ENCODE results near the gene TFDP1. TPM values are rescaled to one million over a fixed set of nuclear protein-coding genes. Genes with fewer than 3 reads are reported as not detected.
A peak's percentile ranks its signal among the peaks of the same experiment; 100 is the strongest.

Gene TFDP1
- total RNA-seq, 1 donor from 2014 or later = 82.2 TPM

DNA sequence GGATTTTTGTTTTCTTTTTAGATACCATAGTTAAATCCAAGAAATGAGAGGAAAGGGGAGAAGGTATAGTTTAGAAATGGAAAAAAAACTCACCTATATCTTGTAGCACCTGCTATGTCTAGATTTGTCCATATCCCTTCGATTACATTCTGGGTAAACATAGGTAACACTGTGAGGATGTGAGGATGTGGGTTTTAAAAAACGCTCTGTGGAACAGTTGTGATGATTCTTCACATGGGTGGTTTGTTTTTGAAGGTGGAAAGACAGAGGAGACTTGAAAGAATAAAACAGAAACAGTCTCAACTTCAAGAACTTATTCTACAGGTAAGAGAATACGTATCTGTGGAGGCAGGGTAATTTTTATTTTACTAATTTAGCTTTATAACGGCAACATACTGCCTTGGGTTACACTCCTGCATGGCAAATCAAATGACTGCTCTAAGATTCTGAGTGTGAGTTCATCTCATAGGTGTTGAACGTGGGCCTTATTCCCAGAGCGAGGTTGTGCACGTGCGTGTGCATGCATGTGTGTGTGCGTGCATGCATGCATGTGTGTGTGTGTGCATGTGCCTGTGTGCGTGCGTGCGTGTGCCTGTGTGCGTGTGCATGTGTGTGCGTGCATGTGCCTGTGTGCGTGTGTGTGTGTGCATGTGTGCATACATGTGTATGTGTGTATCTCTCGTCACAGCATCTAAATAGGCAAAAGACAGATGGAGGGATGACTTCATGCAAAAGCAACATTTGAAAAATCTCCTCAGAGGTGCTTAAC lies 49.9 kb downstream of the TFDP1 start:
- ATAC-seq = no peak

DNA sequence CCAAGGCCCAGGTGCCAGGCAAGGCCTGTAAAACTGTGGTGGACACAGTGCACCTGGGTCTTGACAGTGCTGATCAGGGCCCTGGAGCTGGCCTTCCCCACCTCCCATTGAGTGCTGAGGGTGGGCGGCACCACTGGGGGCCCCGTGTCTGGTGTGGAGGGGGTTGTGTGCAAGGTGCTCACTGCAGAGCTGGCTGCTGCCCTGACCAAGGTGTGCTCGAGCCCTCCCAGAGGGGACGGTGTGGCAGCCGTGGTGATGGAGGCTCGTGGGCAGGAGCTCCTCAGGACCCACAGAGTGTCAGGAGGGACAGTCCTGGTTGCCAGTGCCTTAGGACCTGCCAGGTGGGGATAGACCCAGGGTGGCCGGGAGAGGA lies 50.5 kb downstream of the TFDP1 start:
- ATAC-seq = no peak

DNA sequence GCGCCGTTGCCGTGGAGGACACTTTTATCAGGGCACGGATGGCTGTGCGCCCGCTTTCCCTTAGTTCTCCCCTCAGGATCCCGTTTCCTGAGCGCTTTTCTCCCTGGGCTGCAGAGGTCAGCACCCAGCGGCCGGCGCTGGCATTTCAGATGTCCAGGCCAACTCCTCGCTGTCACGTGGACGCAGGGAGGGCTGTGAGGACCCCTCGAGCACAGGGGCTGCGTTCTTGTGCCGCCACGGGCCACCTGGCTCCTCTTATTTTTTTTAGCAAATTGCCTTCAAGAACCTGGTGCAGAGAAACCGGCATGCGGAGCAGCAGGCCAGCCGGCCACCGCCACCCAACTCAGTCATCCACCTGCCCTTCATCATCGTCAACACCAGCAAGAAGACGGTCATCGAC lies 51.2 kb downstream of the TFDP1 start:
- no peak for ATAC-seq

DNA sequence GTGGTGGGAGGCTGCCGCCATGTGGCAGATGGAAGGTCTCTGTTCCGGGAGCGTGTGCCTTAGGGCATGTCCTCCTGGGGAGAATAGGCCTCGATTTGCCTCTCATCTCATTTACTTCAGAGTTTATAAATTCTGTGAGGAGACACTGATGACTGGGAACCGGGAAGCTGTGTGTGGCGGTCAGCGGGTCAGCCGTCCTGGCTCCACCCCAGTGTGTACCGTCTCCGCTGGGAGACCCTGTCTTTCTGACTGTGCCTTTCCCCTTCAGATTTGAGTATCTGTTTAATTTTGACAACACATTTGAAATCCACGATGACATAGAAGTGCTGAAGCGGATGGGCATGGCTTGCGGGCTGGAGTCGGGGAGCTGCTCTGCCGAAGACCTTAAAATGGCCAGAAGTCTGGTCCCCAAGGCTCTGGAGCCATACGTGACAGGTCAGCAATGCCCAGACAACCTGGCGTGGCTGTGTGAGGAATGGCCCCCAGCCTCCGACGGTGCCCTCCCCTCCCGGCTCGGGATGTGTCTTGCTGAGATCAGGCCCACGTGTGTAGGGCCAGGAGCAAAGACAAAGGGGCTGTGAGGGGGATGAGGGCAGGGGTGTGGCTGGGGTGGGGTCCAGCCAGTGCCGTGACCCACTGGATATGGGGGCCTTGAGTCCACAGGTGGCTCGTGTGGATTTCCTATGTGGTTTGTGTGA lies 51.9 kb downstream of the TFDP1 start:
- ATAC-seq = no peak

DNA sequence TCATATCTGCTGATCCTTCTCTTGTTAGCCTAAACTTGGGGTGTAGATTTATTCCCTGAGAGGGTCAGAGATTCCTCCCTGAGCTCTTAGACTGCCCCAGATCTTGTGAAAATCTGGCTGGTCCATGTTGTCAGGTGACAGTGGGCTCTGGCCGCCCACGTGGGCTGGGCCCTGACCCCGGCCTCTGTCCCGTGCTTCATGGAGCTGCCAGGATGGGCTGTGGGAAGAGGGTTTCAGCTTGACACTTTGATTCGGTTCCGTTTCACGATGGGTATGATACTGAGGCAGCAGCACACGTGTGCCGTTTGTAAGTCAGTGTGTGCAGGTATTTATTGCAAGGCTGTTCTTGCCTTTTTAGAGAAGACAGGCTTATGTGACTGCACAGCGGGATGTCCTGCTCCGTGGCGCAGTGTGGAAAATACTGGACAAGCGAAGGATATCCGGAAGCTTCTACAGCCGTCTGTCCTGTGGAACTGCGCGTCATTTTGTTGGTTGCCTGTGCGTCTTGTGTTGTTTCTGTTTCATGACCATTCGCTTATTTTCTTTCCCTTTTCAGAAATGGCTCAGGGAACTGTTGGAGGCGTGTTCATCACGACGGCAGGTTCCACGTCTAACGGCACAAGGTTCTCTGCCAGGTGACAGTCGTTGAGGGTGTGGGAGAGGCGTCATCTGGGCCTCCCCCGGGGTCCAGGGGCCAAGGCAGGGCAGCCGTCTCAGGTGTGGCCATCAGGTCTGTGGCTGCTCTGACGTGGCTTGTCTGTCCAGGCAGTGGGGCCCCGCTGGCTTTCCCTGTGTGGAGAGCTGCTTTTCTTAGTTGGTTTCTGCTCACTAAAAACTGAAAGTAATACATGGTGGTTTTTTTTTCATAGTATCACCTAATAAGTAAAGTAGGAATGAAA lies 53.0 kb downstream of the TFDP1 start:
- ATAC-seq = no peak

DNA sequence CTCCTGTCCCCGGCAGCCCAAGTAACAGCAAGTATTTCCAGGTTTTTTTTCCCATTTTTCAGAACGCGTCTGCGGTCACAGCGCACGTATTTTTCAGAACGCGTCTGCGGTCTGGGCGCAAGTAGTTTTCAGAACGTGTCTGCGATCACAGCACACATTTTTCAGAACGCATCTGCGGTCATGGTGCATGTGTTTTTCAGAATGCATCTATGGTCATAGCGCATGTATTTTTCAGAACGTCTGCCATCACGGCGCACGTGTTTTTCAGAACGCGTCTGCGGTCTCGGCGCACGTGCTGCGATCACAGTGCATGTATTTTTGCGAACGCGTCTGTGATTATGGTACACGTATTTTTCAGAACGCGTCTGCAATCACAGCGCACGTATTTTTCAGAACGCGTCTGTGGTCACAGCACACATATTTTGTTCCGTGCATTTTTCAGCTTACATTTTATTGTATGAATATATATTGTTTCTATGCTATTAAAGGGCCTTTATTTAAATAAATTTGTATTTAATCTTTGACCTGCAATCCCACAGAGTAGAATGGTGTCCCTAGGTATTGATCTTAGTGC lies 53.7 kb downstream of the TFDP1 start:
- ATAC-seq = no peak

DNA sequence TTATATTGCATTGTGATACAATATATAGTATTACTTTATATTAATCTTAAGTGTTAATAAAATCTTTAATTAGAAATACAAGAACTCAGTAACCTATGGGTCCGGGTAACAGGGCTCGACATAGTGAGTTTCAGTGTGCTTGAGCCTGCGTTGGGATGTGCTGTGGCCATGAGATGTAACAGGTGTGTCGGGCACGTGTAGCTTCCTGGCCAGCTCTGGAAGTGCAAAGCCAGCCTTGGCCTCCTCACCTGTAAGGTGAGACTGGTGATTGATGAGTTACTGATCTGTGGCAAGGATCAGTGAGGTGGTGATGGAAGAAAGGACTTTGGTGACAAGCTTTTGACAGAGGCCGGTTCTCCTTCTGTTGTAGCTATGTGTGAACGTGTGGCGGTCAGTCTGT lies 54.3 kb downstream of the TFDP1 start:
- no peak for ATAC-seq

DNA sequence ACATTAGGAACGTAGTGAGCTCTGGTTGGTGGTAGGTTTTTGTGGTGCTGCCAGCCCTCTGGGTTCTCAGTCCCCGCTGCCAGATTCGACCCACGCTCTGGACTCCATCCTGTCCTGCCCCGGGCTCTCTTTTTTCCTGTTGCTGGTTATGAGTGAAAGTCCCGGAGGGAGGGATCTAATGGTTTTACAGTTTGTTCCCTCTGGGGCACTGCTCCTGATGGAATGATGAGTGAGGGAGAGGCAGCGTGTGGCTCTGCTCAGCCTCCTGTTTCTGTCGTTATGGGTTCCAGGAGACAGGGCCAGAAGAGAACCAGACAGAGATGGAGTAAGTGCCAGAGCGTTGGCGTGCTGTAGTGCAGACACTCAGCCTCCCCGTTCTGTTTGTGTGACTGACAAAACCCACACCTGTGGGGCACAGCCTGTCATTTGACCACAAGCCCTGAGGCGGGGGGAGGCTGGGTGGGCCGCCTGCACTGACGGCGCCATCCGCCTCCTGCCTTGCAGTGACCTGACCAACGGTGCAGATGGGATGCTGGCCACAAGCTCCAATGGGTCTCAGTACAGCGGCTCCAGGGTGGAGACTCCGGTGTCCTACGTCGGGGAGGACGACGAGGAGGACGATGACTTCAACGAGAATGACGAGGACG lies 55.2 kb downstream of the TFDP1 start:
- ATAC-seq = no peak

DNA sequence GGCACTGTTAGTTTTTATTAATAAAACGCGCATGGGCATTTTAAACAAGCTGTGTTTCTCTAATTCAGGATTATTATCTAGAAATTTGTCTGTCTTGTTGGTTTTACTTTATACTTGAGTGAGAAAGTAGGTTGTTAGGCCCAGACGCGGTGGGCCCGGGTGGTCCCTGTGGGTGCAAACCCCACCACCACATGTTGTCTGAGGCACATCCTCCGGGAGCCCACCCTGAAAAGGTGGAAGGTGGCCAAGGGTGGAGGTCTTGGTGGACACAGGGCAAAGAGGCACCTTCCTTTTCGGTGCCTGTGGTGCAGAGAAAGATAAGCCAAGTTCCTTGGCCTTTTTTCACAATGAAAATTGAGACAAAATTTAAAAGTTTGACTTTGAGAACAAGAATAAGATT lies 56.9 kb downstream of the TFDP1 start:
- ATAC-seq = no peak

DNA sequence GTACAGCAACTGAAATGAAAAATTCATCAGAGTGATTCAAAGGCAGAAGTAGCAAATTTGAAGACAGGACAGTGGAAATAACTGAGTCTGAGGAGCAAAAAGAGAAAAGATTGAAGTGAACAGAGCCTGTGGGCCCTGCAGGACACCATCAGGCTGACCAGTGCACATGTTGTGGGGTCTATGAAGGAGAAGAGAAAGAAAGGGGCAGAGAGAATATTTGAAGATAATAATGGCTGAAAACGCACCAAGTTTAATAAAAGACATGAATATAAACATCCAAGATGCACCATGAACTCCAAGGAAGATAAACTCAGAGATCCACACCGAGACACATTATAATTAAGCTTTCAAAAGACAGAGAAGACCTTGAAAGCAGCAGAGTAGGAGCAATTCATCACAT lies 58.0 kb downstream of the TFDP1 start:
- ATAC-seq = no peak

DNA sequence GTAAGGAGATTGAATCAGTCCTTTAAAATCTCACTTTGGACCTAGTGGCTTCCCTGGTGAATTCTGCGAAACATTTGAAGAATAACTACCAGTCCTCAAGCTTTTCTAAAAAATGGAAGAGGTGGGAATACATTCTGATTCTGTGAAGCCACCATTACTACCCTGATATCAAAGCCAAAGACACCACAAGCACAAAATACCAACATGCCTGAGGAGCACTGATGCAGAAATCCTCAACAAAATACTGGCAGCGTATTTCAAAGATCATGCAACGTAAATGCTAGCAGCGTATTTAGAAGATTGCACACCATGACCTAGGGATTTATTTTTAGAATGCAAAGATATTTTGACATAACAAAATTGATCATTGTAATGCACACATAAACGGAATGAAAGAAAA lies 59.0 kb downstream of the TFDP1 start:
- no peak for ATAC-seq

DNA sequence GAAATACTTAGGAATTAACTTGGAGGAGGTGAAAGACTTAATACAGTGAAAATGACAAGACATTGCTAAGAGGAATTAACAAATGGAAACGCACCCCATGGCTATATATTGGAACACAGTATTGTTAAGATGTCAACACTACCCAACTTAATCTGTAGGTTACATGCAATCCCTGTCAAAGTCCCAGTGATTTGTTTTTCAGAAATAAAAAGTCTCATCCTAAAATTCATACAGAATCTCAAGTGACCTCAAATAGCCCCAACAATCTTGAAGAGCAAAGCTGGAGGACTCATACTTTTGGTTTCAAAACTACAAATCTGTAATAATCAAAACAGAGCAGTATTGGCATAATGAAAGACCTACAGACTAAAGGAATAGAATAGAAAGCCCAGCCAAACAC lies 60.2 kb downstream of the TFDP1 start:
- no peak for ATAC-seq

DNA sequence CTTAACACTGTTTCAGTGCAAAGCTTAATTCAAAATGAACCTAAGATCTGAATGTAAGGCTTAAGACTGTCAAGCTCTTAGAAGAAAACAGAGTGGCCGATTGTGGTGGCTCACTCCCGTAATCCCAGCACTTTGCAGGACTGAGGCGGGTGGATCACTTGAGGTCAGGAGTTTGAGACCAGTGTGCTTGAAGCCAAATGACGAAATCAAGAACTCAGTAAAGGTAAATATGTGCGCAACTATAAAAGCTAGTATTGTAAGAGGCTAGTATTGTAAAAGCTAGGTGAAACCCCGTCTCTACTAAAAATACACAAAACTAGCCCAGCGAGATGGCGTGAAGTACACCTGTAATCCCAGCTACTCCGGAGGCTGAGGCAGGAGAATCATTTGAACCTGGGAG lies 60.8 kb downstream of the TFDP1 start:
- ATAC-seq = no peak

DNA sequence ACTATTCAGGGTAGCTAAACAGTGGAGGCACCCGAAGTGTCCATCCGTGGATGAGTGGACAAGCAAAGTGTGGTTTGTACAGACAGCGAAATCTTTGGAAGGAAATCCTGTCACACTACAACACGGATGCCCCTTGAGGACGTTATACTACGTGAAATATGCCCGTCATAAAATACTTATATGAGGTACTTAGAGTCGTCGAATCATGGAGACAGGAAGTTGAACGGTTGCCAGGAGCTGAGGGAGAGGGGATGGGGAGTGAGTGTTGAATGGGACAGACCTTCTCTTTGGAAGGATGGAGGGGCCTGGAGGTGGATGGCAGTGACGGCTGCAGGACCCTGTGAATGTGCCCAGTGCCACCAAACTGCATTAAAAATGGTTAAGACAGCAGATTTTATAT lies 61.8 kb downstream of the TFDP1 start:
- no peak for ATAC-seq

DNA sequence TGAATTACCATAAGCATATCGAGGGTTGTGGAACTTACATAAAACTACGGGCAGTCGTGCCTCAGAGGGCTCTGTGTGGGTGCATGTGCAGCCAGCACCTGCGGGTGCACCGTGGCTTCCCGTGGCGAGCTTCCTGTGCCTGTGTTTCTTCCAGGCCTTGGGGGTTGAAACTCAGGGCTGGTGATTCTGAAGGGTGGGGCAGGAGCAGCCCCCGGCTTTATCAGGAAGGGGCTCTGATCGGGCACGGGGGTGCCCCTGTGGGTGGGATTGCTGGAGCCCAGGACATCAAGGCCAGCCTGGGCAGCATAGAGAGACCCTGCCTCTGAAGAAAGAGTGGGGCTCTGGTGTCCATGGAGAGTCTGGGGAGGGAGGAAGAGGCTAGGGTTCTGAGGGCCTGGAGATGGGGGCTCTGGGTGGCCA lies 62.4 kb downstream of the TFDP1 start:
- peak; percentile 6 for ATAC-seq

DNA sequence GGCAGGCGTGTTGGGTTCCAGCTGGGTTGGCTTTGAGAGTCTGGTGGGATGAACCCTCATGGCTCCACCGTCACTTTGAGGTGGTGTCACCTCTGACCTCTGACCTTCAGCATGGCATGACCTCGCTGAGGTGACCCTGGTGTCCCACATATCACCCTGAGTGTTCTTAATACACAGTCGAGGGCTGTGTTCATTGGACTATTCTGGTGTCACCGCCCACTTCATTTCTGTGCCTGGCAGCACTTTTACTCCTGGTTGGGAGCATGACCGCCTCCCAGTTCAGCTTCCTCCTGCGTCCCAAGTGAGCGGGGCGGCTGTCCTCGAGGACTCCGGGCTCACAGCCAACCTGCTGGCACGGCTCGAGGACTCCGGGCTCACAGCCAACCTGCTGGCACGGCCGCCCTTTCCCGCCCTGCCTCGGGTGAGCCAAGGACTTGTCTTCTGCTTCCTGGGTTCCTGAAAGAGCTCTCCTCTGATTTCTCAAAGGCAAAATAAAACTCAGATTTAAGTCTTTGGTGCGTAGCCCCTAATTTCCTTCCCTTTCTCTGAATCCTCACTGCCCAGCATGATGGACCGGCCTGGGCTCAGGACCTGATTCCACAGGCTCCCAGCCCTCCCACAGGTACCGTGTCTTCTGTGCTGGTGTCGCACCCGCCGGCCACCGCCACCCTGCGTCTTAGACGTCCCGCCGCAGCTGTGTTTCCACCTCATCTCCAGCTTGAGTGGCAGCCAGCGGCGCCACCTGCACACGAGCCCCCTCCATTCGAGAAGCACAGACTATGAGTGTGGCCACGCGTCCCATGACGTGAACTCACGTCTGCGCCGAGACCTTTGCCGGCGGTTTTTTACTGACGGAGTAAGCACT lies 63.0 kb downstream of the TFDP1 start:
- peak; percentile 80 for ATAC-seq

DNA sequence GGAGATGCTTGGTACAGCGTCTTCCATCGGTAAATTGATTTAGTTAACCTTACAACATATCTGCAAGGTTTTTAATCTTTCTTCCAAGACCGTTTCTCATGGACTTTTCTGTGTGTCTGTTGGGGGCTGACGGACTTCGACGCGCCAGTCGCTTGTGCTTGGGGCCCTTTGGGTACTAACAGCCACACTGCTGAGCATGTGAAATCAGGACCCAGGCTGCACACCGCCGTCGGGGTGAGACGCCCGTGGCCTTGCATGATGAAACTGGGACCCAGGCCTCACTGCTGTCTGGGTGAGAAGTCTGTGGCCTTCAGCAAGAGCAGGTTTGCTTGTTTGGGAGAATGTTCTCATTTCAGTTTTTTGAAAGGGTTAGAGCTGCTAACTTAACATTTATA lies 63.7 kb downstream of the TFDP1 start:
- ATAC-seq = no peak

DNA sequence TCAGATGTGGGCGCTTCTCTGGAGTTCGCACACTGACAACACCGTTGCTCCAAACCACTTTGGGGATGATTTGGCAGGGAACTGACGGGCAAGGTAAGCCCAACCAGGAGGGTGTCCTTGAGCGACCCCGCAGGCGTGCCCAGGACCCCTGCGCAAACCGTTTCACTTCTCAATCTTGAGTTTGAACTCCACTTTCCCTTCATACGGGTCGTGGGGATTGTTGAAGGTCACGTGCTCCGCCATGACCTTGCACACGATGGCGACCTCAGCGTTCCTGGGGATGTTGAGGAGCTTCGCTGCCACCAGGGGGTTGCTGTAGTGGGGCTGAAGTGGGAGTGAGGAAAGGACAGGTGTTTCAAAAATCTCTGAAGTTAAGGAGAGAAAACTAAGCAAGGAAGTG lies 64.7 kb downstream of the TFDP1 start:
- no peak for ATAC-seq

DNA sequence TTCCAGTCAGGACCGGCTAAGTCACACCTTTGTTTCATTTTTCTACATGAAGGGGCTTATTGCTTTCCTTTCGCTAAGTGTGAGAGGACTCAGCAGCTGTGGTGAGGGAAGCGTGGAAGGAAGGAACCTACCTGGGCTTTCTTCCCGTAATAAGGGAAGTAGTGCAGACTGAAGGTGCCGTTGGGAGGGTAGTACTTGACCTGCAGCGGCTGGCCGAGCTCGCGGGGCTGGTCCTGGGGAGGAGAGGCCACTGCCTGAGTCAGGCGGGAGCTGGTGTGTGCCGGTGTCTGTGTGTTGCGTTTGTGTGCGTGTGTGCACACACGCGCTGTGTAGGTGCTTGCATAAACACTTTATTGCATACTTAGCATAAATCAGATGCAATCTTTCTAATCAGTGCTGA lies 65.7 kb downstream of the TFDP1 start:
- peak; percentile 34 for ATAC-seq

DNA sequence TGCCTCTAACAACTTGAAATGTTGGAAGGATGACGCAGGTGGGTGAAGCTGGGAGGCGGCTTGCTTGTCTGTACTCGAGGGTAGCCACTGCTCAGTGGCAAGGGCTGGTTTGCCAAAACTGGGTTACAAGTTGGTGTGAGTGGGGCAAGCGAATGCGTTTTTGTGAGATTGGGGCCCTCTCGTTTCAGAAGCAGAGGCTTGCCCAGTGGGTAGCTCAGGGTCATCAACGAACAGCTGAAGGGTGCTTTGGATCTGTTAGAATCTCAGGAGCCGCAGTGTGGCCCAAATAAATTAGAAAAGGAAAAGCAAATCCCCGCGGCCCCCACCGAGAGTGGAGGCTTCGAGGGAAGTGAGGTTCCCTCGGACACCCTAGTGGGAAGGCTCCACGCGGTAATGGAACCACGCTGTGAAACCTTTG lies 66.2 kb downstream of the TFDP1 start:
- no peak for ATAC-seq
